ENCODE results near the gene STAT3. TPM values are rescaled to one million over a fixed set of nuclear protein-coding genes. Genes with fewer than 3 reads are reported as not detected.

The STAT3 gene
- total and polyA plus RNA-seq, 2 of the 13 experiments (the other 11 are each of a cell fraction or from before 2014, with no cell fraction given) = 61.8 to 62.4 TPM

GRCh38 chr17:42388381-42389134 is at the start of gene STAT3 (continued):
- TF ChIP-seq ZKSCAN8 (CRISPR knock-in tag; IDR thresholded peaks at IDR 0.05; ENCODE audit: borderline replicate concordance) (peak; percentile 98), ADNP (CRISPR knock-in tag; IDR thresholded peaks at IDR 0.05) (peak; percentile 74; the same call in 1 of the 2 replicates), ZNF383 (CRISPR knock-in tag; IDR thresholded peaks at IDR 0.05; ENCODE audit: borderline replicate concordance) (no peak), ZNF180 (CRISPR knock-in tag; IDR thresholded peaks at IDR 0.05; ENCODE audit: borderline replicate concordance, low read depth) (no peak), CBX2 (IDR thresholded peaks at IDR 0.05; ENCODE audit: low read depth, low read length) (no peak), CBX2 (CRISPR knock-in tag; IDR thresholded peaks at IDR 0.05; ENCODE audit: low read depth) (no peak), NFAT5 (CRISPR knock-in tag; IDR thresholded peaks at IDR 0.05) (peak; percentile 95), TBX3 (IDR thresholded peaks at IDR 0.05; ENCODE audit: borderline replicate concordance) (peak; percentile 69; the same call in 1 of the 2 replicates), ZNF34 (CRISPR knock-in tag; IDR thresholded peaks at IDR 0.05; ENCODE audit: borderline replicate concordance) (peak; percentile 98)
- TF ChIP-seq, protein P1, sequence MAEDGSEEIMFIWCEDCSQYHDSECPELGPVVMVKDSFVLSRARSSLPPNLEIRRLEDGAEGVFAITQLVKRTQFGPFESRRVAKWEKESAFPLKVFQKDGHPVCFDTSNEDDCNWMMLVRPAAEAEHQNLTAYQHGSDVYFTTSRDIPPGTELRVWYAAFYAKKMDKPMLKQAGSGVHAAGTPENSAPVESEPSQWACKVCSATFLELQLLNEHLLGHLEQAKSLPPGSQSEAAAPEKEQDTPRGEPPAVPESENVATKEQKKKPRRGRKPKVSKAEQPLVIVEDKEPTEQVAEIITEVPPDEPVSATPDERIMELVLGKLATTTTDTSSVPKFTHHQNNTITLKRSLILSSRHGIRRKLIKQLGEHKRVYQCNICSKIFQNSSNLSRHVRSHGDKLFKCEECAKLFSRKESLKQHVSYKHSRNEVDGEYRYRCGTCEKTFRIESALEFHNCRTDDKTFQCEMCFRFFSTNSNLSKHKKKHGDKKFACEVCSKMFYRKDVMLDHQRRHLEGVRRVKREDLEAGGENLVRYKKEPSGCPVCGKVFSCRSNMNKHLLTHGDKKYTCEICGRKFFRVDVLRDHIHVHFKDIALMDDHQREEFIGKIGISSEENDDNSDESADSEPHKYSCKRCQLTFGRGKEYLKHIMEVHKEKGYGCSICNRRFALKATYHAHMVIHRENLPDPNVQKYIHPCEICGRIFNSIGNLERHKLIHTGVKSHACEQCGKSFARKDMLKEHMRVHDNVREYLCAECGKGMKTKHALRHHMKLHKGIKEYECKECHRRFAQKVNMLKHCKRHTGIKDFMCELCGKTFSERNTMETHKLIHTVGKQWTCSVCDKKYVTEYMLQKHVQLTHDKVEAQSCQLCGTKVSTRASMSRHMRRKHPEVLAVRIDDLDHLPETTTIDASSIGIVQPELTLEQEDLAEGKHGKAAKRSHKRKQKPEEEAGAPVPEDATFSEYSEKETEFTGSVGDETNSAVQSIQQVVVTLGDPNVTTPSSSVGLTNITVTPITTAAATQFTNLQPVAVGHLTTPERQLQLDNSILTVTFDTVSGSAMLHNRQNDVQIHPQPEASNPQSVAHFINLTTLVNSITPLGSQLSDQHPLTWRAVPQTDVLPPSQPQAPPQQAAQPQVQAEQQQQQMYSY (CRISPR knock-in tag; IDR thresholded peaks at IDR 0.05) = peak; percentile 72; the same call in 1 of the 2 replicates
- TF ChIP-seq, protein P2, sequence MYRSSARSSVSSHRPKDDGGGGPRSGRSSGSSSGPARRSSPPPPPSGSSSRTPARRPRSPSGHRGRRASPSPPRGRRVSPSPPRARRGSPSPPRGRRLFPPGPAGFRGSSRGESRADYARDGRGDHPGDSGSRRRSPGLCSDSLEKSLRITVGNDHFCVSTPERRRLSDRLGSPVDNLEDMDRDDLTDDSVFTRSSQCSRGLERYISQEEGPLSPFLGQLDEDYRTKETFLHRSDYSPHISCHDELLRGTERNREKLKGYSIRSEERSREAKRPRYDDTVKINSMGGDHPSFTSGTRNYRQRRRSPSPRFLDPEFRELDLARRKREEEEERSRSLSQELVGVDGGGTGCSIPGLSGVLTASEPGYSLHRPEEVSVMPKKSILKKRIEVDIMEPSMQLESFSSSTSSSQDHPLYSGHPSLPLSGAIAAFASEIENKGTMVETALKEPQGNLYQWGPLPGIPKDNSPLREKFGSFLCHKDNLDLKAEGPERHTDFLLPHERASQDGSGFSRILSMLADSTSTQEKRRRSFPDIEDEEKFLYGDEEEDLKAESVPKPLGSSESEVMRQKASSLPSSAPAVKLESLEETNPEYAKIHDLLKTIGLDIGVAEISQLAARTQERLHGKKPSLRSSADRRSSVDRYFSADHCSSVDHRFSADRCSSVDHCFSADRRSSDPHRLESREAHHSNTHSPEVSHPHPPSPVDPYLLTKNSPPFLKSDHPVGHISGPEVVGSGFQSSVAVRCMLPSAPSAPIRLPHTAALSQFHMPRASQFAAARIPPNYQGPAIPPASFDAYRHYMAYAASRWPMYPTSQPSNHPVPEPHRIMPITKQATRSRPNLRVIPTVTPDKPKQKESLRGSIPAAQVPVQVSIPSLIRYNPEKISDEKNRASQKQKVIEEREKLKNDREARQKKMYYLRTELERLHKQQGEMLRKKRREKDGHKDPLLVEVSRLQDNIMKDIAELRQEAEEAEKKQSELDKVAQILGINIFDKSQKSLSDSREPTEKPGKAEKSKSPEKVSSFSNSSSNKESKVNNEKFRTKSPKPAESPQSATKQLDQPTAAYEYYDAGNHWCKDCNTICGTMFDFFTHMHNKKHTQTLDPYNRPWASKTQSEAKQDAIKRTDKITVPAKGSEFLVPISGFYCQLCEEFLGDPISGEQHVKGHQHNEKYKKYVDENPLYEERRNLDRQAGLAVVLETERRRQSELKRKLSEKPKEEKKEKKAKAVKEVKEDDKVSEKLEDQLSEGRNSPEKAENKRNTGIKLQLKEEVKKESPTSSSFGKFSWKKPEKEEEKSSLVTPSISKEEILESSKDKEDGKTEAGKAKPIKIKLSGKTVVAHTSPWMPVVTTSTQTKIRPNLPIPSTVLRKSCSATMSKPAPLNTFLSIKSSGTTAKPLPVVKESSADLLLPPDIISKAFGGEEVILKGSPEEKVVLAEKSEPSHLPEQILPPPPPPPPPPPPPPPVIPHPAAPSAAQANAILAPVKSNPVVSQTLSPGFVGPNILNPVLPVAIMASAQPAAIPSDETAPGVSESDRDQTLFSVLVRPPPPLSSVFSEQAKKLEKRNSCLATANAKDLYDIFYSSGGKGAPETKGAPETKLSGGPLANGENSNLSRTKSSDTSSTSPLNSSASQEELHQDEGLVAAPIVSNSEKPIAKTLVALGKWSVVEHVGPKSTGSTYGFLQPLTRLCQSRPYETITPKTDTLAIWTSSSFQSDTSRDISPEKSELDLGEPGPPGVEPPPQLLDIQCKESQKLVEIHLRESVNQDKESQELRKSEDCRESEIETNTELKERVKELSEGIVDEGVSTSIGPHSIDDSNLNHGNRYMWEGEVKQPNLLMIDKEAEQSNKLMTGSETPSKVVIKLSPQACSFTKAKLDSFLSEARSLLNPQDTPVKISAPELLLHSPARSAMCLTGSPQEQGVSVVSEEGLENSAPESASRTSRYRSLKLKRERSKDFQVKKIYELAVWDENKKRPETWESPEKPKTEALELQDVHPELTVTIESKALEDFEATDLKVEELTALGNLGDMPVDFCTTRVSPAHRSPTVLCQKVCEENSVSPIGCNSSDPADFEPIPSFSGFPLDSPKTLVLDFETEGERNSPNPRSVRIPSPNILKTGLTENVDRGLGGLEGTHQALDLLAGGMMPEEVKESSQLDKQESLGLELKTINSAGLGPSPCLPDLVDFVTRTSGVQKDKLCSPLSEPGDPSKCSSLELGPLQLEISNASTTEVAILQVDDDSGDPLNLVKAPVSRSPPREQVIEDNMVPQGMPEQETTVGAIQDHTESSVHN (CRISPR knock-in tag; IDR thresholded peaks at IDR 0.05) = peak; percentile 93
